IMR-90 (cell line): ENCODE data around the gene ATRNL1. TPM values are rescaled to one million over a fixed set of nuclear protein-coding genes. Genes with fewer than 3 reads are reported as not detected.

Experiments used
- ATAC-seq: fragments of 200-7000 bp; cut with Tn5 transposase; 2 replicates; pipeline ENCODE4 v1.9.1; 2020; ENCODE audit warnings: low read depth, mild to moderate bottlenecking, moderate library complexity
- BruUV-seq: library from RNA; stranded (reverse); fragments of 400-500 nt; replicated peaks from 2 replicates; lab custom pipeline; 2021; lab: Mats Ljungman, UMichigan
- CTCF ChIA-PET: fragments of 300-600 bp; formaldehyde crosslinking; extraction: SDS; loops from one replicate; lab custom pipeline; 2021; ENCODE audit warnings: antibody characterized with exemption; lab: Yijun Ruan, JAX
- POLR2A ChIA-PET: fragments of 300-600 bp; sonication (Branson Sonifier 250); formaldehyde crosslinking; loops from one replicate; lab custom pipeline; 2022; ENCODE audit warnings: antibody characterized with exemption; ENCODE audit not compliant: unreplicated experiment; lab: Charles Lee
- DNase-seq: peaks from one replicate; pipeline ENCODE4 v3.0.0; 2013
- H2AFZ ChIP-seq: replicated peaks from 2 replicates; pipeline ENCODE3; 2013; ENCODE audit warnings: low read length, mild to moderate bottlenecking; ENCODE audit not compliant: poor library complexity
- H2AK5ac ChIP-seq: 2 replicates; pipeline ENCODE4 v1.6.1; 2013; ENCODE audit warnings: low read depth, low read length, inconsistent platforms
- H2AK9ac ChIP-seq: replicated peaks from 2 replicates; pipeline ENCODE3; 2013; ENCODE audit warnings: mild to moderate bottlenecking, low read depth, low read length, moderate library complexity; ENCODE audit not compliant: poor library complexity
- H2BK120ac ChIP-seq: 2 replicates; pipeline ENCODE4 v1.6.1; 2013; ENCODE audit warnings: low read depth, low read length, inconsistent platforms
- H2BK15ac ChIP-seq: 3 replicates; pipeline ENCODE4 v1.6.1; 2013; ENCODE audit warnings: low read depth, low read length, inconsistent platforms
- H2BK20ac ChIP-seq: 2 replicates; pipeline ENCODE4 v1.6.1; 2013; ENCODE audit warnings: low read depth, mild to moderate bottlenecking, inconsistent platforms, low read length, moderate library complexity
- H2BK5ac ChIP-seq: 2 replicates; pipeline ENCODE4 v1.6.1; 2013; ENCODE audit warnings: mild to moderate bottlenecking, low read depth, low read length, inconsistent platforms; ENCODE audit not compliant: poor library complexity, severe bottlenecking
- H3K14ac ChIP-seq: replicated peaks from 2 replicates; pipeline ENCODE4 v1.6.1; 2013; ENCODE audit warnings: low read depth, low read length, inconsistent platforms
- H3K18ac ChIP-seq: 2 replicates; pipeline ENCODE4 v1.6.1; 2013; ENCODE audit warnings: low read depth, low read length, control low read depth
- H3K23ac ChIP-seq: 2 replicates; pipeline ENCODE4 v1.6.1; 2013; ENCODE audit warnings: low read depth, low read length, inconsistent platforms
- H3K27ac ChIP-seq: 2 replicates; pipeline ENCODE4 v1.5.1; 2013; ENCODE audit warnings: mild to moderate bottlenecking, control low read depth, low read length; ENCODE audit not compliant: insufficient read depth
- H3K27me3 ChIP-seq: 2 replicates; pipeline ENCODE4 v1.6.1; 2013; ENCODE audit warnings: low read length; ENCODE audit not compliant: control insufficient read depth, insufficient read depth
- H3K36me3 ChIP-seq: 2 replicates; pipeline ENCODE4 v1.6.1; 2013; ENCODE audit warnings: low read length, mixed read lengths; ENCODE audit not compliant: control insufficient read depth, insufficient read depth
- H3K4ac ChIP-seq: 2 replicates; pipeline ENCODE4 v1.6.1; 2013; ENCODE audit warnings: low read depth, low read length, inconsistent platforms
- H3K4me1 ChIP-seq: 2 replicates; pipeline ENCODE4 v1.6.1; 2013; ENCODE audit warnings: low read length, mixed read lengths; ENCODE audit not compliant: control insufficient read depth, insufficient read depth
- H3K4me2 ChIP-seq: 2 replicates; pipeline ENCODE4 v1.6.1; 2013; ENCODE audit warnings: low read depth, mild to moderate bottlenecking, control low read depth, low read length, moderate library complexity
- H3K4me3 ChIP-seq: 2 replicates; pipeline ENCODE4 v1.5.1; 2013; ENCODE audit warnings: low read depth, mild to moderate bottlenecking, control low read depth, low read length, moderate library complexity; ENCODE audit not compliant: insufficient read depth
- H3K56ac ChIP-seq: 2 replicates; pipeline ENCODE4 v1.6.1; 2013; ENCODE audit warnings: low read length, inconsistent platforms; ENCODE audit not compliant: insufficient read depth; ENCODE audit errors: extremely low read depth
- H3K79me1 ChIP-seq, 2 experiments: 2 replicates each; pipeline ENCODE4 v1.6.1; 2013; ENCODE audit warnings: low read length in 2 of 2, inconsistent platforms in 1 of 2, low read depth in 1 of 2
- H3K9ac ChIP-seq: 2 replicates; pipeline ENCODE4 v1.6.1; 2013; ENCODE audit warnings: low read depth, low read length, control low read depth
- H3K9me1 ChIP-seq: 2 replicates; pipeline ENCODE4 v1.6.1; 2013; ENCODE audit warnings: low read length, inconsistent platforms; ENCODE audit not compliant: insufficient read depth
- H3K9me3 ChIP-seq: 2 replicates; pipeline ENCODE4 v1.6.1; 2013; ENCODE audit warnings: low read length; ENCODE audit not compliant: control insufficient read depth, insufficient read depth
- H4K20me1 ChIP-seq: 2 replicates; pipeline ENCODE4 v1.6.1; 2013; ENCODE audit warnings: low read length, inconsistent platforms; ENCODE audit not compliant: insufficient read depth
- H4K5ac ChIP-seq: 2 replicates; pipeline ENCODE4 v1.6.1; 2013; ENCODE audit warnings: mild to moderate bottlenecking, low read depth, low read length, control low read depth
- H4K8ac ChIP-seq, 2 experiments: 2 replicates each; pipeline ENCODE4 v1.6.1; 2013; ENCODE audit warnings: low read depth in 2 of 2, low read length in 2 of 2, control low read depth in 1 of 2, inconsistent platforms in 1 of 2
- H4K91ac ChIP-seq: 2 replicates; pipeline ENCODE4 v1.6.1; 2013; ENCODE audit warnings: low read depth, low read length, inconsistent platforms; ENCODE audit not compliant: insufficient read depth
- BHLHE40 ChIP-seq: fragments of 150-350 bp; IDR thresholded peaks from 2 replicates; pipeline ENCODE4 v1.6.1; 2016; ENCODE audit warnings: mild to moderate bottlenecking, low read depth, low read length
- CEBPB ChIP-seq: IDR thresholded peaks from 2 replicates; pipeline ENCODE4 v1.6.1; 2012; ENCODE audit warnings: low read depth, low read length, improper control_type of control experiment
- CHD1 ChIP-seq: IDR thresholded peaks from 2 replicates; pipeline ENCODE4 v1.6.1; 2012; ENCODE audit warnings: low read depth, low read length, improper control_type of control experiment
- CTCF ChIP-seq: conservative IDR thresholded peaks from 2 replicates; pipeline ENCODE4 v1.5.1; 2012; ENCODE audit warnings: mild to moderate bottlenecking, low read depth, low read length, improper control_type of control experiment
- ELK1 ChIP-seq: fragments of 150-350 bp; IDR thresholded peaks from 2 replicates; pipeline ENCODE4 v1.6.1; 2016; ENCODE audit warnings: low read depth, mild to moderate bottlenecking, low read length, moderate library complexity, borderline replicate concordance
- FOS ChIP-seq: fragments of 150-350 bp; IDR thresholded peaks from 2 replicates; pipeline ENCODE4 v1.6.1; 2016; ENCODE audit warnings: low read depth, low read length
- MAFK ChIP-seq: IDR thresholded peaks from 2 replicates; pipeline ENCODE4 v1.6.1; 2012; ENCODE audit warnings: low read depth, low read length, improper control_type of control experiment
- MAZ ChIP-seq: IDR thresholded peaks from 2 replicates; pipeline ENCODE4 v1.6.1; 2012; ENCODE audit warnings: low read depth, mild to moderate bottlenecking, low read length, improper control_type of control experiment, moderate library complexity, borderline replicate concordance
- MXI1 ChIP-seq: IDR thresholded peaks from 2 replicates; pipeline ENCODE4 v1.6.1; 2012; ENCODE audit warnings: low read depth, mild to moderate bottlenecking, low read length, moderate library complexity, borderline replicate concordance
- NFE2L2 ChIP-seq: fragments of 150-350 bp; IDR thresholded peaks from 2 replicates; pipeline ENCODE4 v1.6.1; 2016; ENCODE audit warnings: low read depth, mild to moderate bottlenecking, low read length
- POLR2A ChIP-seq: IDR thresholded peaks from 2 replicates; pipeline ENCODE4 v1.6.1; 2012; ENCODE audit warnings: mild to moderate bottlenecking, low read depth, low read length
- RAD21 ChIP-seq: IDR thresholded peaks from 2 replicates; pipeline ENCODE4 v1.6.1; 2012; ENCODE audit warnings: low read length, improper control_type of control experiment
- RCOR1 ChIP-seq: IDR thresholded peaks from 2 replicates; pipeline ENCODE4 v1.6.1; 2012; ENCODE audit warnings: mild to moderate bottlenecking, low read length, improper control_type of control experiment; ENCODE audit not compliant: insufficient replicate concordance
- RFX5 ChIP-seq: IDR thresholded peaks from 2 replicates; pipeline ENCODE4 v1.8.0; 2012; ENCODE audit warnings: low read depth, mild to moderate bottlenecking, low read length, moderate library complexity
- SMC3 ChIP-seq: fragments of 150-350 bp; IDR thresholded peaks from 2 replicates; pipeline ENCODE4 v1.6.1; 2016; ENCODE audit warnings: low read depth, mild to moderate bottlenecking, antibody characterized with exemption, low read length, moderate library complexity
- USF2 ChIP-seq: fragments of 150-350 bp; IDR thresholded peaks from 2 replicates; pipeline ENCODE4 v1.6.1; 2017; ENCODE audit warnings: mild to moderate bottlenecking, antibody characterized with exemption, low read length, low read depth
- WGBS, 2 experiments: methylation state at CpG; one replicate each; pipeline versions ENCODE4 v1.1.5 to v1.1.7; 2013; ENCODE audit warnings: missing lambda C conversion rate in 2 of 2; ENCODE audit not compliant: insufficient read length in 1 of 2; ENCODE audit errors: extremely low coverage in 2 of 2; 5-methylcytosine and 5-hydroxymethylcytosine counted together
- dilution Hi-C: fragments of 300-500 bp; cut with HindIII; formaldehyde crosslinking; loops from one replicate; pipeline ENCODE4 v1.14.3; 2018; ENCODE audit warnings: low sequenced_read_pairs; ENCODE audit not compliant: unreplicated experiment
- in situ Hi-C: fragments of 300-500 bp; cut with MboI; formaldehyde crosslinking; loops from 3 replicates; pipeline ENCODE4 v1.14.3; 2019; ENCODE audit warnings: low sequenced_read_pairs, inconsistent platforms, mixed read lengths
- intact Hi-C: fragments of 100-400 bp; cut with micrococcal nuclease; formaldehyde crosslinking; loops from 2 replicates; pipeline ENCODE4 v1.10.0; 2022
- polyA plus RNA-seq, 3 experiments: library from polyadenylated mRNA; depleted of rRNA; stranded (reverse); fragments of >200 nt; gene quantifications; 2 replicates each; pipeline ENCODE4 v1.2.3, GENCODE V29; 2012; ENCODE audit warnings: low replicate concordance in 1 of 3
- total RNA-seq: library from RNA; depleted of rRNA; stranded (reverse); fragments of >200 nt; gene quantifications from 2 replicates; pipeline ENCODE4 v1.2.3, GENCODE V29; 2012

ATRNL1 gene
- total and polyA plus RNA-seq, 2 of the 4 experiments (the other 2 are of a cell fraction), result 0.18 to 0.19 TPM

GRCh38 chr10:115335366-115335765 is 242.2 kb downstream of the ATRNL1 start:
- Histone ChIP-seq H3K18ac (no peak overlapping the region), H2AK9ac (no peak overlapping the region), H4K5ac (no peak overlapping the region), H3K4ac (no peak overlapping the region), H3K4me3 (no peak overlapping the region), H2BK15ac (no peak overlapping the region), H2BK20ac (no peak overlapping the region), H3K27me3 (no peaks in the 10 kb centered on the region), H3K36me3 (no peaks in the 10 kb centered on the region), H2BK120ac (no peak overlapping the region), H2AFZ (no peak overlapping the region), H3K9me1 (no peaks in the 10 kb centered on the region), H3K56ac (no peak overlapping the region), H3K4me1 (no peaks in the 10 kb centered on the region), H4K20me1 (no peaks in the 10 kb centered on the region), H3K9me3 (no peaks in the 10 kb centered on the region), H3K79me1 (no peaks in the 10 kb centered on the region), H4K8ac (no peak overlapping the region), H2AK5ac (no peak overlapping the region), H4K91ac (no peak overlapping the region), H2BK5ac (no peak overlapping the region), H3K9ac (no peak overlapping the region), H3K4me2 (no peak overlapping the region), H3K14ac (no peak overlapping the region), H3K23ac (no peak overlapping the region), H3K27ac (no peak overlapping the region)
- intact Hi-C loops, result no loop called here
- WGBS, 2 experiments, result no CpG with 5 or more reads among the region's 1 CpG
- dilution Hi-C loops, result no loop called here
- no TSS peak for BruUV-seq
- no peak for ATAC-seq
- in situ Hi-C loops, result no loop called here
- TF ChIP-seq RFX5 (no peak), MAFK (no peak), MXI1 (no peak), CEBPB (no peak), CHD1 (no peak), MAZ (no peak), ELK1 (no peak), FOS (no peak), RAD21 (no peak), RCOR1 (no peak), SMC3 (no peak), BHLHE40 (no peak), POLR2A (no peak), USF2 (no peak), NFE2L2 (no peak), CTCF (no peak)
- CTCF ChIA-PET, result no interaction called here
- POLR2A ChIA-PET, result no interaction called here
- DNase-seq, result no peak
